ENCODE data around the gene PLAC9.

PLAC9 gene

GRCh38 chr10:80108576-80109239 lies 23.8 kb upstream of the PLAC9 start:
- Histone ChIP-seq H3K27ac (replicated peaks) (no peak overlapping the region), H3K27me3 (ENCODE audit: insufficient read depth, poor library complexity, severe bottlenecking) (no peaks in the 10 kb centered on the region), H3K4me3 (replicated peaks; ENCODE audit: insufficient read depth, low read length) (no peak overlapping the region)
- TF ChIP-seq POLR2AphosphoS5 (IDR thresholded peaks at IDR 0.05; ENCODE audit: low read depth) (no peak), SPI1 (IDR thresholded peaks at IDR 0.05; ENCODE audit: borderline replicate concordance, low read depth) (no peak), GABPA (IDR thresholded peaks at IDR 0.05; ENCODE audit: low read depth) (no peak), CTCF (IDR thresholded peaks at IDR 0.05; ENCODE audit: insufficient read depth, low read length) (no peak), REST (IDR thresholded peaks at IDR 0.05; ENCODE audit: insufficient replicate concordance, low read depth) (no peak)
- no peak for DNase-seq (ENCODE audit: low read depth in 1 of 2, low spot score in 1 of 2)

GRCh38 chr10:80110986-80111385 lies 21.5 kb upstream of the PLAC9 start:
- no peak overlapping the region for H3K4me3 ChIP-seq (replicated peaks; ENCODE audit: insufficient read depth, low read length)
- no peak for DNase-seq (ENCODE audit: low read depth in 1 of 2, low spot score in 1 of 2)
- TF ChIP-seq CTCF (IDR thresholded peaks at IDR 0.05; ENCODE audit: insufficient read depth, low read length) (no peak), SPI1 (IDR thresholded peaks at IDR 0.05; ENCODE audit: borderline replicate concordance, low read depth) (no peak), GABPA (IDR thresholded peaks at IDR 0.05; ENCODE audit: low read depth) (no peak), POLR2AphosphoS5 (IDR thresholded peaks at IDR 0.05; ENCODE audit: low read depth) (no peak), REST (IDR thresholded peaks at IDR 0.05; ENCODE audit: insufficient replicate concordance, low read depth) (no peak)
- no peak overlapping the region for H3K27ac ChIP-seq (replicated peaks)
- no peaks in the 10 kb centered on the region for H3K27me3 ChIP-seq (ENCODE audit: insufficient read depth, poor library complexity, severe bottlenecking)

- no peak for DNase-seq (ENCODE audit: low read depth in 1 of 2, low spot score in 1 of 2)
- no peak for TF ChIP-seq POLR2AphosphoS5 (IDR thresholded peaks at IDR 0.05; ENCODE audit: low read depth)
- TF ChIP-seq GABPA (IDR thresholded peaks at IDR 0.05; ENCODE audit: low read depth) = no peak
- Histone ChIP-seq H3K27ac (replicated peaks) (no peak overlapping the region), H3K4me3 (replicated peaks; ENCODE audit: insufficient read depth, low read length) (no peak overlapping the region), H3K27me3 (ENCODE audit: insufficient read depth, poor library complexity, severe bottlenecking) (no peaks in the 10 kb centered on the region)
Measured at GRCh38 chr10:80118669-80119068, 13.9 kb upstream of the PLAC9 start.

- H3K27me3 ChIP-seq (ENCODE audit: insufficient read depth, poor library complexity, severe bottlenecking) = no peaks in the 10 kb centered on the region
- TF ChIP-seq CTCF (IDR thresholded peaks at IDR 0.05; ENCODE audit: insufficient read depth, low read length) (no peak), GABPA (IDR thresholded peaks at IDR 0.05; ENCODE audit: low read depth) (no peak), POLR2AphosphoS5 (IDR thresholded peaks at IDR 0.05; ENCODE audit: low read depth) (no peak), REST (IDR thresholded peaks at IDR 0.05; ENCODE audit: insufficient replicate concordance, low read depth) (no peak), SPI1 (IDR thresholded peaks at IDR 0.05; ENCODE audit: borderline replicate concordance, low read depth) (no peak)
- DNase-seq (ENCODE audit: low read depth in 1 of 2, low spot score in 1 of 2) = no peak
- no peak overlapping the region for H3K27ac ChIP-seq (replicated peaks)
- H3K4me3 ChIP-seq (replicated peaks; ENCODE audit: insufficient read depth, low read length) = no peak overlapping the region
Measured at GRCh38 chr10:80122110-80122710, 10.3 kb upstream of the PLAC9 start.
